ENCODE measurements around the gene RASGRP1. TPM values are rescaled to one million over a fixed set of nuclear protein-coding genes. Genes with fewer than 3 reads are reported as not detected.

Gene RASGRP1
- total and polyA plus RNA-seq, 10 of the 15 experiments (the other 5 are each of a cell fraction or from before 2014, with no cell fraction given): 5.6 to 234 (median 20.9) TPM

DNA sequence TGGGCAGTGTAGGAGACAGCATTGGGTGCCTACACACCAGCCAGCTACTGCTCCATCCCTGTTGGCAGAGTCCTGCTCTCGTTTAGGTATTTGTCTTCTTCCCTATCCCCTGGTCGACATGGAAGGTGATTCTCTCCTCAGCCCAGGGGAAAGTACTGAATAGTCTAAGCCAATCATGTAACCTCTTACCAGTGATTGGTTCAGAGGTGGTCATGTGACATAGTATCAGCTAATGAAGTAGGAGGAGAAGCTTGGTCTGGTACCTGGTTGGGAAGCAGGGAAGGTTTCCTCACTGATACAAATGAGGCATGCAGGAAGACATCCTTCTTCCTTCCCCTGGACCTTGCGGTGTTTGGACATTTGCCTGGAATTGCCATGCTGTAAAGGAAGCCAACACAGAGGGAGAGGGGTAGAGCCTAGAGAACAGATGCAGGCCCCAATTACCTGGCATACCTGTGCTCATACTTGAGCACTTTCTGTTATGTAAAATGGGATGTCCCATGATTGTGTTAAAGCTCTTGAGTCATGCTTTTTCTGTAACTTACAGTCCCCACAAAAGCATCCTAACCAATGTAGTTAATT lies 32.7 kb upstream of the RASGRP1 start:
- RAD21 ChIA-PET (ENCODE audit: unreplicated experiment): no interaction called here
- peak; percentile 76 for TF ChIP-seq NFYB (IDR thresholded peaks at IDR 0.05; ENCODE audit: insufficient read depth, low read depth, low read length)
- no peak for TF ChIP-seq TCF12 (IDR thresholded peaks at IDR 0.05; ENCODE audit: low read depth, low read length)
- intact Hi-C loops (cut with micrococcal nuclease; ENCODE audit: unreplicated experiment) (no loop called here), in situ Hi-C loops (cut with MboI) (no loop called here)
- no TSS peak for BruUV-seq (replicated peaks)
- H3K4me1 ChIP-seq (ENCODE audit: control insufficient read depth, insufficient read depth, low read length): no peaks in the 10 kb centered on the region
- H3K4me3 ChIP-seq: no peak overlapping the region
- CTCF ChIA-PET: interaction anchor here (1.3 to 3.4 kb wide), 3 partner anchors 9 to 157 kb away, joined by 3 to 22 read pairs (median 10); no protein-coding TSS in a partner anchor
- H2AFZ ChIP-seq (ENCODE audit: control insufficient read depth, low read depth, low read length): no peak overlapping the region
- no peaks in the 10 kb centered on the region for H4K20me1 ChIP-seq (ENCODE audit: control insufficient read depth, insufficient read depth)
- H3K27ac ChIP-seq (ENCODE audit: control insufficient read depth, insufficient read depth): no peak overlapping the region
- no peak overlapping the region for H3K4me2 ChIP-seq (ENCODE audit: control insufficient read depth, insufficient read depth)
- no peaks in the 10 kb centered on the region for H3K27me3 ChIP-seq (replicated peaks in 1 of 2; ENCODE audit: control insufficient read depth in 2 of 2, insufficient read depth in 2 of 2, low read length in 1 of 2)
- POLR2A ChIA-PET: interaction anchor here (1.4 to 1.9 kb wide), 2 partner anchors 9 to 20 kb away, joined by 3 to 6 read pairs; no protein-coding TSS in a partner anchor
- DNase-seq (ENCODE audit: low read depth, low spot score) (no peak), ATAC-seq (no peak), FAIRE-seq (no peak)
- H3K79me2 ChIP-seq (ENCODE audit: control insufficient read depth, insufficient read depth, low read length): no peaks in the 10 kb centered on the region
- H3K9ac ChIP-seq (ENCODE audit: control insufficient read depth, insufficient read depth, low read length): no peak overlapping the region
- 33% methylated on average over 3 of the region's 3 CpGs for WGBS (ENCODE audit: insufficient coverage, insufficient replicate concordance, low lambda C conversion rate, missing lambda C conversion rate)
- SMC1A ChIA-PET (ENCODE audit: uncharacterized antibody, unreplicated experiment): interaction anchor here (0.8 to 4.2 kb wide), 5 partner anchors 10 to 56 kb away, joined by 3 to 36 read pairs (median 6); no protein-coding TSS in a partner anchor
- no peaks in the 10 kb centered on the region for H3K9me3 ChIP-seq (replicated peaks; ENCODE audit: control insufficient read depth, insufficient read depth, low read length)
- H3K36me3 ChIP-seq (ENCODE audit: control insufficient read depth in 2 of 2, insufficient read depth in 2 of 2, low read length in 1 of 2): no peaks in the 10 kb centered on the region

DNA sequence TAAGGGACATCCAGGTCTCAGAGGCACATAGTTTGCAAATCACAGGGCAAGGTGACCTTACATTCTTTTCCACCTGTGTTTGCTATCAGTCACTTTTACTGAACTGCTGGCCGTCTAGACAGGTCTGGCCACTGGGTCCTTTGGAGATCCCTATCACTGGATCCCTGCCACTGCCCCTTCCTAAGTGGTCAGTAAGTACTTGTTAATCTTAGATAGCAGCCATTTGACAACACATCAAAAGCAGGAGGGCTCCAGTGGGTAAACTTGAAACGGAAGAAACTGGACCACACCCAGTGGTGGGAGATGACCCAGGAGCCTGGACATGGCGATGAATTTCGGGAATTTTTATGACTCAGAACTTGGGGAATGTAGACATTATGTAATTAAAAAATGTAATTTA lies 28.9 kb upstream of the RASGRP1 start:
- no peaks in the 10 kb centered on the region for H4K20me1 ChIP-seq (ENCODE audit: control insufficient read depth, insufficient read depth)
- H3K79me2 ChIP-seq (ENCODE audit: control insufficient read depth, insufficient read depth, low read length): no peaks in the 10 kb centered on the region
- no peak overlapping the region for H2AFZ ChIP-seq (ENCODE audit: control insufficient read depth, low read depth, low read length)
- CTCF ChIA-PET: no interaction called here
- no peaks in the 10 kb centered on the region for H3K9me3 ChIP-seq (replicated peaks; ENCODE audit: control insufficient read depth, insufficient read depth, low read length)
- intact Hi-C loops (cut with micrococcal nuclease; ENCODE audit: unreplicated experiment) (no loop called here), in situ Hi-C loops (cut with MboI) (no loop called here)
- no peak for FAIRE-seq
- BruUV-seq (replicated peaks): no TSS peak
- TF ChIP-seq, protein P1, sequence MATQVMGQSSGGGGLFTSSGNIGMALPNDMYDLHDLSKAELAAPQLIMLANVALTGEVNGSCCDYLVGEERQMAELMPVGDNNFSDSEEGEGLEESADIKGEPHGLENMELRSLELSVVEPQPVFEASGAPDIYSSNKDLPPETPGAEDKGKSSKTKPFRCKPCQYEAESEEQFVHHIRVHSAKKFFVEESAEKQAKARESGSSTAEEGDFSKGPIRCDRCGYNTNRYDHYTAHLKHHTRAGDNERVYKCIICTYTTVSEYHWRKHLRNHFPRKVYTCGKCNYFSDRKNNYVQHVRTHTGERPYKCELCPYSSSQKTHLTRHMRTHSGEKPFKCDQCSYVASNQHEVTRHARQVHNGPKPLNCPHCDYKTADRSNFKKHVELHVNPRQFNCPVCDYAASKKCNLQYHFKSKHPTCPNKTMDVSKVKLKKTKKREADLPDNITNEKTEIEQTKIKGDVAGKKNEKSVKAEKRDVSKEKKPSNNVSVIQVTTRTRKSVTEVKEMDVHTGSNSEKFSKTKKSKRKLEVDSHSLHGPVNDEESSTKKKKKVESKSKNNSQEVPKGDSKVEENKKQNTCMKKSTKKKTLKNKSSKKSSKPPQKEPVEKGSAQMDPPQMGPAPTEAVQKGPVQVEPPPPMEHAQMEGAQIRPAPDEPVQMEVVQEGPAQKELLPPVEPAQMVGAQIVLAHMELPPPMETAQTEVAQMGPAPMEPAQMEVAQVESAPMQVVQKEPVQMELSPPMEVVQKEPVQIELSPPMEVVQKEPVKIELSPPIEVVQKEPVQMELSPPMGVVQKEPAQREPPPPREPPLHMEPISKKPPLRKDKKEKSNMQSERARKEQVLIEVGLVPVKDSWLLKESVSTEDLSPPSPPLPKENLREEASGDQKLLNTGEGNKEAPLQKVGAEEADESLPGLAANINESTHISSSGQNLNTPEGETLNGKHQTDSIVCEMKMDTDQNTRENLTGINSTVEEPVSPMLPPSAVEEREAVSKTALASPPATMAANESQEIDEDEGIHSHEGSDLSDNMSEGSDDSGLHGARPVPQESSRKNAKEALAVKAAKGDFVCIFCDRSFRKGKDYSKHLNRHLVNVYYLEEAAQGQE (IDR thresholded peaks at IDR 0.05; ENCODE audit: low read depth, low read length): no peak
- TF ChIP-seq IKZF1 (conservative IDR thresholded peaks at IDR 0.05) (no peak), JUND (IDR thresholded peaks at IDR 0.05; ENCODE audit: low read depth, low read length) (no peak), FOS (IDR thresholded peaks at IDR 0.05; ENCODE audit: borderline replicate concordance, extremely low read depth, insufficient read length) (no peak)
- TF ChIP-seq, protein P2, sequence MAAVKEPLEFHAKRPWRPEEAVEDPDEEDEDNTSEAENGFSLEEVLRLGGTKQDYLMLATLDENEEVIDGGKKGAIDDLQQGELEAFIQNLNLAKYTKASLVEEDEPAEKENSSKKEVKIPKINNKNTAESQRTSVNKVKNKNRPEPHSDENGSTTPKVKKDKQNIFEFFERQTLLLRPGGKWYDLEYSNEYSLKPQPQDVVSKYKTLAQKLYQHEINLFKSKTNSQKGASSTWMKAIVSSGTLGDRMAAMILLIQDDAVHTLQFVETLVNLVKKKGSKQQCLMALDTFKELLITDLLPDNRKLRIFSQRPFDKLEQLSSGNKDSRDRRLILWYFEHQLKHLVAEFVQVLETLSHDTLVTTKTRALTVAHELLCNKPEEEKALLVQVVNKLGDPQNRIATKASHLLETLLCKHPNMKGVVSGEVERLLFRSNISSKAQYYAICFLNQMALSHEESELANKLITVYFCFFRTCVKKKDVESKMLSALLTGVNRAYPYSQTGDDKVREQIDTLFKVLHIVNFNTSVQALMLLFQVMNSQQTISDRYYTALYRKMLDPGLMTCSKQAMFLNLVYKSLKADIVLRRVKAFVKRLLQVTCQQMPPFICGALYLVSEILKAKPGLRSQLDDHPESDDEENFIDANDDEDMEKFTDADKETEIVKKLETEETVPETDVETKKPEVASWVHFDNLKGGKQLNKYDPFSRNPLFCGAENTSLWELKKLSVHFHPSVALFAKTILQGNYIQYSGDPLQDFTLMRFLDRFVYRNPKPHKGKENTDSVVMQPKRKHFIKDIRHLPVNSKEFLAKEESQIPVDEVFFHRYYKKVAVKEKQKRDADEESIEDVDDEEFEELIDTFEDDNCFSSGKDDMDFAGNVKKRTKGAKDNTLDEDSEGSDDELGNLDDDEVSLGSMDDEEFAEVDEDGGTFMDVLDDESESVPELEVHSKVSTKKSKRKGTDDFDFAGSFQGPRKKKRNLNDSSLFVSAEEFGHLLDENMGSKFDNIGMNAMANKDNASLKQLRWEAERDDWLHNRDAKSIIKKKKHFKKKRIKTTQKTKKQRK (IDR thresholded peaks at IDR 0.05; ENCODE audit: low read depth, low read length): no peak
- SMC1A ChIA-PET (ENCODE audit: uncharacterized antibody, unreplicated experiment): interaction anchor here (1.4 kb wide), 1 partner anchor 28 kb away, joined by 4 read pairs; no protein-coding TSS in a partner anchor
- H3K27ac ChIP-seq (ENCODE audit: control insufficient read depth, insufficient read depth): no peak overlapping the region
- ATAC-seq: no peak
- no peaks in the 10 kb centered on the region for H3K4me1 ChIP-seq (ENCODE audit: control insufficient read depth, insufficient read depth, low read length)
- RAD21 ChIA-PET (ENCODE audit: unreplicated experiment): interaction anchor here (0.7 kb wide), 1 partner anchor 11 kb away, joined by 3 read pairs; no protein-coding TSS in a partner anchor
- no peaks in the 10 kb centered on the region for H3K27me3 ChIP-seq (replicated peaks in 1 of 2; ENCODE audit: control insufficient read depth in 2 of 2, insufficient read depth in 2 of 2, low read length in 1 of 2)
- POLR2A ChIA-PET: no interaction called here
- no peak overlapping the region for H3K4me3 ChIP-seq
- 13% methylated on average over 4 of the region's 4 CpGs for WGBS (ENCODE audit: insufficient coverage, insufficient replicate concordance, low lambda C conversion rate, missing lambda C conversion rate)
- H3K4me2 ChIP-seq (ENCODE audit: control insufficient read depth, insufficient read depth): no peak overlapping the region
- no peak for DNase-seq (ENCODE audit: low read depth, low spot score)
- H3K36me3 ChIP-seq (ENCODE audit: control insufficient read depth in 2 of 2, insufficient read depth in 2 of 2, low read length in 1 of 2): no peaks in the 10 kb centered on the region
- no peak overlapping the region for H3K9ac ChIP-seq (ENCODE audit: control insufficient read depth, insufficient read depth, low read length)

Measured in GM12878 (cell line).